GM18520 (cell line): ENCODE measurements around the gene CBFA2T3.

Source experiments
- ATAC-seq: cut with Tn5 transposase; IDR thresholded peaks from one replicate; pipeline ENCODE4 v1.9.1; 2021; ENCODE audit not compliant: unreplicated experiment

CBFA2T3 gene

DNA sequence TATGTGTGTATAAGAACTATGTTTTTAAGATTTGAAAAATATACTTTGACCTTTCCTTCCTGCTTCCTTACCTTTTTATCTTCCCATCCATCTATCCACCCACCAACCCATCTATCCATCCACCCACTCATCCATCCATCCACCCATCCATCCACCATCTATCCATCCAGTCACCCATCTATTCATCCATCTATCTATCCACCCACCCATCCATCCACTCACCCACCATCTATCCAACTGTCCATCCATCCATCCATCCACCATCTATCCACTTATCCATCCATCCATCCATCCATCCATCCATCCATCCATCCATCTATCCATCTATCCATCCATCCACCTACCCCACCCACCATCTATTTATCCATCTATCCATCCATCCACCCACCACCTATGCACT is 12.4 kb downstream of the CBFA2T3 start:
- ATAC-seq, result no peak

DNA sequence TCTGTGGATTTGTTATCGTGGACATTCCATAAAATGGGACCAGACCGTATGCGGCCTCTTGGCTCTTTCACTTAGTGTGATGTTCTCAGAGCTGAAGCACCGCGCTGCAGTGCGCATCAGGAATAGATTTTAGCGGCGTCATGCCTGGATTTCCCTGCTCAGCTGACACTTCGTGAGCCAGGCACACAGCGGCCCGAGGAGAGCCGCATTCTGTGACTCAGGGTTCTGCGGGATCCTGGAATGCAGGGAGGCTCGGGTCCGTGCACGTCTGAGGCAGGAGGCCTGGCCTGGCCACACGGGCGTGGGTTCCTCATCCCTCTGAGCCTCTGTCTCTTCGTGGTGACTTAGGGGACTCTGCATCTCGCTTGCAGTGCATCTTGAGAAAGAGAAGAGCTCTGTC is 13.4 kb downstream of the CBFA2T3 start:
- ATAC-seq, result no peak

DNA sequence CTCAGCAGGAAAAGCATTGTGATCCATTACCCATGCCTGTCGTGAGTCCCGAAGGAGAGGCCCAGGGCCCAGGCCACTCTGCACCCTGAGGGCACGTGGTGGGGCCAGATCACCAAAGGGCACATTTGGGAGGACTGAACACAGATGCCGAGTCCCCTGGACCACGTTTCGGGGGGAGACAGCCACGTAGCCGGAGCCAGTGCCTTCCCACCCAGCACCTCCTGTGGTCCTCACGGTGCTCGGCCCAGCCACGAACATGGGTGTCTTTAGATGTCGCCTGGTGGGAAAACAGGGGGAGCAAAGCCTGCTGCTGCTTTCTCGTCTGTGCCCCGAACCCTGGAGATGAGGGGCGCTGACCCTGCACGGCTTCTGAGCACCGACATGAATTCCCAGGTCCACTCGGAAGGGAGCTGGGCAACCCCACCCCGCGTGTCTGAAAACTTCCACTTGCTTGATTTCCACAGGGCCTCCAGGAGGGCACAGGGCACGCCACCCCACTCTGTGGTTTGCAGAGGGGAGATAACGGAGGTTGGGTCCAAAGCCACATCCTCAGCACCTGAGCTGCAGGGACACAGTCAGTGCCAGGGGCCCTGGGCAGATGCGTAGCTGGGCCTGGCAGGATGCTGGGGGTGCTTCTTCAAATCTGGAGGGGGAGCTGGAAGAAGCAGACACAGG is 14.4 kb downstream of the CBFA2T3 start:
- ATAC-seq, result no peak

DNA sequence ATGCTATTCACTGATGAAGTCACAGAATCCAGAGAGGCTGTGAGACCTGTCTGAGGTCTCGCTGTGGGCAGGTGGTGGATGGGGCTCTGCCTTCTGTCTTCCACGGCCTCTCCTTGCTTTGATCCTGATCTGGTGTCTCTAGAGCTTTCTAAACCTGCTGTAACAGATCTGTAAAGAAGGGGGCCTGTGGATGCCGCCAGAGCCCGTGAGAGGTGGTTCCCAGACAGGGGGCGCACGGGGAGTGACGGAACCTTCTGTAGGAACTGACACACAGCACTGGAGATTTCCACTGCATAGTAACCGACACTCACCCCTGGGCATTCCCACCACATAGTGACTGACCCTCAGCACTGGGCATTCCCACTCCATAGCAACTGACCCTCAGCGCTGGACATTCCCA is 16.0 kb downstream of the CBFA2T3 start:
- ATAC-seq, result no peak

DNA sequence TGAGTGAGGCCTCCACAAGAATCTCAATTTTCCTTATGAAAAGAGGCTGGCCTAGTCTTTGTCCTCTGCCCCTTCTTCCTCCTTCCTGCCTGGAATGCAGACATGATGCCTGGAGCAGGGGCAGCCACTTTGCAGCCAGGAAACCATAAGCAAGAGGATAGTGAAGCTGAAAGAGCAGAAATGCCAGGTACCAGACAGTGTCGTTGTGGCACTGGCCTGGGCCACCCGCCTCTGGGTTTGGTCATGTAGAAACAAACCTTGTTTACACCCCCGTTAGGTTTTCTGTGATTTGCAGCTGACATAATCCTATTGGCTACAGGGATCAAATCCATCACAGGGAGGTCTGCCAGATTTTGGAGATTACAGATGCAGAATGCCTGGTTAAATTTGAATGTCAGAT is 16.5 kb downstream of the CBFA2T3 start:
- no peak for ATAC-seq

DNA sequence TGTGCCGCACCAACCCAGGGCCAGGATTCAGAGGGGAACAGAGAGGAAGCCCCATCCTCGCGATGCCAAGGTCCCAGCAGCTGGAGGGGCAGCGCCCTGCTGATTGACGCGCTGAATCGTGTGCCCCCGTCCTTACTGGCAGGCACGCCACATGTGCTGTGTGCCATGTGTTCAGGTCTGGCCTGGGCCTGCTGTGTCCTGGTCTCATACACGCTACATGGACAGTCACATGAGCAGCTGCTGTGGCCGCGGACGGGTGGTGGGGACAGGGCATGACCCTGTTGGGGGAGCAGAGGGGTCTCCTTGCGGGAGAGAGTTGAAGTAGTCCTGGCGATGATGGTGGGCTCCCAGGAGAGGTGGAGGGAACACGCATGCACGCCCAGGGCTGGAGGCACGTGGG is 18.0 kb downstream of the CBFA2T3 start:
- ATAC-seq, result no peak

DNA sequence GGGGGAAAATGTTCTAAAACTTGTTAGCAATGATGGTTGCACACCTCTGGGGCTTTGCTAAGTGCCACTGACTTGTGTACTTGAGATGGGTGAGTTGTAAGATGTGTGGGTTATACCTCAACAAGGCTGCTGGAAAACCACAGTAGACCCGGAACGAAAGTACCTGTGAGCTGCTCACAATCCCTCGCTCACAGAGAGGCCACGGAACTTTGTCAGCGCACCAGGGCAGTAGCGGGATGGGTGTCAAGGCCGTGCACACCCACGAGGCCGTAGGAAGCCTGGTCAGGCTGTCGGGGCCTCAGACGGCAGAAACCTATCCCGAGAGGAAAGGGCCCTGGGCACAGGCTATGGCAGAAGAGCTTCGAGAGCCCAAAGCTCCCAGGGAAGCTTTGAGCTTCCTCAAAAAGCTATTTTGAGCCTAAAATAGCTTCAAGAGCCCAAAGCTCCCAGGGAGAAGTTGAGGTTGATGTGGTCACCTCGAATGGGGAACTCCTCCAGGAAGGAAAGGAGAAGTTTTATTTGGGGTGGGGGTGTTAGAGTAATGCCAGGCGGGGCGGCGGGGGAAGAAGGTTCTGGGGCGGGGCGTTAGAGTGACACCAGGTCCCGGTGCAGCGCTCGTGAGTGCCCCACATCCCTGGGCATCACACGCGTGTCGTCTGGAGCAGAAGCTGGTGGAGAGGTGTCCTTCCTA is 19.0 kb downstream of the CBFA2T3 start:
- no peak for ATAC-seq

DNA sequence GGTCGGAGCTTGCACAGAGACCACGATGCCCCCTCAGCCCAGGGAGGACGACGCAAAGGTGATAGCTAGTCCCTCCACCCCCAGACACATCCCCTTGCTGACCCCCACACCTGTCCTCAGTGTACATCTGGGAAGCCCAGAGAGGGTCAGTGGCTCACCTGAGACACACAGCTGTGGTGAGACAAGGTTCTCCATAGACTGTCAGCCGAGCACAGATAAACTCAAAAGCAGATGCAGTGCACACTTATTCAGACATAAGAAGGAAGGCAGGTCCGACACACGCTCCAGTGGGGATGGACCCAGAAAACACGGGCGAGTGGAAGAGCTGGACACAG is 19.6 kb downstream of the CBFA2T3 start:
- no peak for ATAC-seq

DNA sequence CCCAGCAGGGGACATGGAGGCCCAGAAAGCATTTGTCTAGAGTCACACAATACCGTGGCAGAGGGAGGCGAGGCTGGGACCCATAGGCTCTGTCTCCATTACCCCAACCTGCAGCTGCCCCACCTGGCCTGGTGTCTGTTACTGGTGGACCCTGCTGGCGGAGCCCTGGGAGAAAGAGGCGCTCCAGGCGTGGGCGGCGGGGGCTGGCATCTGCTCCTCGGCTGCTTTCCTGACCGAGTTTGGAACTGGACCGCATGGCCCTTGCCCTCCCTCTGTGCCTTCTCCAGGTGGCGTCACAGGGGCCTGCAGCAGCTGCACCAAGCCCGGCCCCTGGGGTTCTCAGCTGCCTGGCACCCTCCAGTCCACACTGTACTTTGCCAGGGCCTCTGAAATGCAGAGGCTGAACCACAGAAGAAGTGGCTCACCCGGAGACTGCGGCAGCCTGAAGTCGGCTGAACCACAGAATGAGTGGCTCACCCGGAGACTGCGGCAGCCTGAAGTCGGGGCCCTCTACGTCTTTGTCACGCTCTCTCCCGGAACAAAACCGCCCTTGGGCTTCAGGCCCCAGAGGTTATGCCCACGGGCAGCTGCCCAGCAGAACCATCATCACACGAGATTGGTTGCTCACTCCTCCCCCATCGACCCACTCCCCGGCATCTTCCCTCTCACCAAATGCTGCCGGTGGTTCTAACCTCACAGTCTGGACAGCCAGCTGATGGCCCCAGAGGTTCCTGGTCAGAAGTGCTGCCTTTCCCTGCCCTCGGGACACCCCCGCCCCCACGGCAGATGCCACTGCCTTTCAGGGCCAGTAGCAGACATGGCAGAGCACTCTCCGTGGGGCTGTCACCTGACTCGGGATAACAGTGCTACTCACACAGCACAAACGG is 20.2 kb downstream of the CBFA2T3 start:
- no peak for ATAC-seq

DNA sequence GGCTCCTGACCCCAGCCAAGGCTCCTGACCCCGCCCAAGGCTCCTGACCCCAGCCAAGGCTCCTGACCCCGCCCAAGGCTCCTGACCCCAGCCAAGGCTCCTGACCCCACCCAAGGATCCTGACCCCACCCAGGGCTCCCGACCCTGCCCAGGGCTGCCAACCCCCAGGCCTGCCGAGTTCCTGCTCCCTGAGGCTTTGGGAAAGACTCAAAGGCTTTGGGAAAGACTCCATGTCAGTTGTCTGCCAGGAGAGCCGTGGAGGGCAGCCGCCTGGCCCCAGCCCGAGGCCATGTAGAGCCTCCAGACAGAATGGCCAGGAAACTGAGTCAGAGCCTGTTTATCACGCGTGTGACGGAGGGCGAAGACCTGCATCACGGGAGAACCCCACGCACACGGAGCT is 21.1 kb downstream of the CBFA2T3 start:
- no peak for ATAC-seq

DNA sequence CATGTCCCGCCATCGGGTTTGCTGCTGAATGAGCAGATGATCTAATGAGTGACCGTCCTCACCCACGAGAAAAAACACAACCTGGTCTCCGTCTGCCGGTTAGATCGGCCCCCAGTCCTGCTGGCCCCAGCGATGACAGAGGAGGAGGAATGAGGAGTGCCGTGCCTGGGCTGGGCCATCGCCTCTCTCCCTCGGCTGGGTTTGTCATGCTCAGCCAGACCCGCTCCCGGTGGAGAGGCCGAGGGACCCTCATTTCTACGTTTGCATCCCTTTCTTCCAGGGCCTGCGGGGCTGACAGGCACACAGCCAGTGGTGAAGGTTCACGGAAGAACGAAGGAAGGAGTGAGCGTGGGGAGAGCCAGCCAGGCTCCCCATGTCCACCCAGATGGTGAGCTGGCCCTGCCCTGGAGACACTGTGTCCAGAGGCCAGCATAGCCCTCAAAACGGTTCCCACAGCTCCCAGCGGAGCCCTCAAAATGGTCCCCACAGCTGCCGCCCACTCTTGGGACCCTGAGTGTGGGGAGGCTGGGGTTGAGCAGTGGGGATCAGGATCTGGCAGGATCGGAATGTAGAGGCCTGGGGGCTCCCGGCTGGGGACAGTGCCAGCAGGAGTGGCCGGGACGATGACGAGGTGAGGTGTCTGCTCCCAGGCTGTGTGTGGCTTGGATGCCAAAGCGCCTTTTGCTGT is 23.9 kb downstream of the CBFA2T3 start:
- ATAC-seq, result no peak

DNA sequence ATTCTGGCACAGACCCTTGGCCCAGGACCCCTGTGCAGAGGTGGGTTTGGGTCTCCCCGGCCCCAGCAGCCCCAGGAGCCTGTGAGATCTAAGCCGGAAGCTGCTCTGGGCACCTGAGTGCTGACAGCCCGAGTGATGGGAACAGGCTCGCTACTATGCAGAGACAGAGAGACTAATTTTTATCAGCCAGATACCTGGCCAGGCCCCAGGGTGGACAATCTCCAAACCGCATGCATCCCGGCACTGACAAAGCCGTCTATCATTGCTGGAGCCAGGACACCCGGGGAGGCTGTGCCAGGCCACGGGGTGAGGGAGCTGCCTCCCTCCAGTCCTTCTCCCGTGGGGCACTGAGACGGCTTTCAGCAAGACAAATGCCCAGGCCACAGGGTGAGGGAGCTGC is 25.0 kb downstream of the CBFA2T3 start:
- no peak for ATAC-seq

DNA sequence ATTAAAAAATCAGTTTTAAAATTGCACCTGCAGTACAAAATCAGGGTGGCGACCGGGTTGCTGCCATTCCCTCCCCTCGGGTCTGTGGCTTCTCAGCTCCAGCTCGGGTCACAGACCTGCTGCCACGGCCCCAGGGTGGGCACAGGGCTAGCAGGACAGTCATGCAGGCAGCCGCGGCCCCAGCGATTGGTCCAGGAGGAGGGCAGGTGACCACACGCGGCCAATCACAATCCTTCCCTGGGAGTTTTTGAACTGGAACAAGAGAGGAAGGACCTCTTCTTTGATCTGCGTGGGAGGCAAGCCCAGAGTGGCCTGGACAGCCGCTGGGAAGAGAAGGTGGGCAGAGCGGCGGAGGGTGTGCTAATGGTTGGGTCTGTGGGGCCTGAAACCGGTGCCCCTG is 25.5 kb downstream of the CBFA2T3 start:
- ATAC-seq, result no peak

DNA sequence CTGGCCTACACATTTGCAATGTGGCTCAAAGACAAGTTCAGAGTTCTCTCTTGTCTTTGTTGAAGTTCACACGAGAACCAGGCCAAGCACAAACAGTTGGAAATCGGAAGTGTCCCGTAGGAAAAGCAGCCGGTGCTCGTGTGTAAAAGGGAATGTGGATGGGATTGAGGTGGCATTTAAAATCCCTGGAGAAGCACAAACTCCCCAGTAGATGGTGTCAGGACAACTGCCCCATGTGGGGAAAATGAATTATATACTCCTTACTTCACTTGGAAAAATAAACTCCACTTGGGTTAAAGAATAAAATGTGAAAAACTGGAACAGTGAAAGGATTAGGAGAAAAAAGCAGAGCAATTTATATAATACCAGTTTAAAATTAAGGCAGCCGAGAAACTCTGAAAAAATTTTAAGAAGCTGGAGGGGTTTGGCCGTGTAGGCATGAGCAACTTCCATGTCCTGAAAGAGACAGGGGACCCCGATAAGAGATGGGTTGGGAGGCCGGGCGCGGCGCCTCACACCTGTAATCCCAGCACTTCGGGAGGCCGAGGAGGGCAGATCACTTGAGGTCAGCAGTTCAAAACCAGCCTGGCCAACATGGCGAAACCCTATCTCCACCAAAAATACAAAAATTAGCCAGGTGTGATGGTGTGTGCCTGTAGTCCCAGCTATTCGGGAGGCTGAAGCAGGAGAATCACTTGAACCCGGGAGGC is 28.1 kb downstream of the CBFA2T3 start:
- ATAC-seq, result no peak

DNA sequence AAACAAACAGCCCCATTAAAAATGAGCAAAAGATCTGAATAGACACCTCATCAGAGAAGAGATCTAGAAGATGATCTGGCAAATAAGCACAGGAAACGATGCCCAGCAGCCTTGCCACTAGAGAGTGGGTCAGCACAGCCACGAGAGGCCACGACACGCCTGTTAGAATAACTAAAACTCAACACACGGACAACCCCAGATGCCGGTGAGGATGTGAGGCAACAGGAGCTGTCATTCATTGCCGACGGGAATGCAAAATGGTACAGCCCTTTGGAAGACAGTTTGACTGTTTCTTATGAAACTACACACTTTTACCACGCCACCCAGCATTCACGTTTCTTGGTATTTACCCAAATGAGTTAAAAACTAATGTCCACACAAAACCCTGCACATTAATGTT is 31.5 kb downstream of the CBFA2T3 start:
- no peak for ATAC-seq

DNA sequence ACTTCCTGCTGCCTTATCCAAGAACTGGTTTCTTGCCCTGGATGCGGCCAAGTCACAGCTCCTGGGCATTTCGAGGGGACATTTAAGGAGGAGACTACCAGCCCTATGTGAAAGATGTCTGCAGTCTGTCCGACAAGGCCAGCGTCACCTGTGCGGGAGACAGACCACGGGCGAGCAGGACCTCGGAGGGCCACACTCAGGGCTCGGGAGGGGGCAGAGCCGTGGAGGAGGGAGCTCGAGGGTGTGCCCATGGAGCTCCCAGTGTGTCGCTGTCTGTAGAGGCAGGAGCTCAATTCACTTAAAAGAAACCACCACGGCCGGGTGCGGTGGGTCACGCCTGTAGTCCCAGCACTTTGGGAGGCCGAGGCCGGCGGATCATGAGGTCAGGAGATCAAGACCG is 33.3 kb downstream of the CBFA2T3 start:
- no peak for ATAC-seq

DNA sequence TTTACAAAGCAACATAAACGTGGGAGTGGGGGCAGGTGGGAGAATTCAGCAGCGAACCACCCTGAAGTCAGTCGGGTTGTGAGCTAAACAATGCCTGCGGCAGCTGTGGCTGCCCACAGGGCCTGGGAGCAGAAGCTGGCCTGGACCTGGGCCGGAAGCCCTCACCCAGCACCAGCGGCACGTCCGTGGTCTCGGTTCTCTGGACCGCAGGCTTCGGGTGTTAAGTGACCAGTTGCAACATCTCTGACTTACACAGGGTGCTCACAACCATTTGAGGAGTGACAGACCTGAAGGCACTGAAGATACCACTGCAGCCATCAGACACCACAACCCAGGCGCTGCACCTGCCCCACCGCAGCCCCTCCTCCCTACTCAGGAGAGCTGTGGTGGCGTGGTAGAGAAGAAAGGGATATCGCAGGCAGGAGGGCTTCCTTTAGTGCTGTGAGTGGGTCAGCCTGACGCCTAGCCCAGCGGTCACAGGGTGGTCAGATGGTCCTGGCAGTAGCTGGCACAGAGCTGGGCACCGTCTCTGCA is 33.8 kb downstream of the CBFA2T3 start:
- ATAC-seq, result no peak

DNA sequence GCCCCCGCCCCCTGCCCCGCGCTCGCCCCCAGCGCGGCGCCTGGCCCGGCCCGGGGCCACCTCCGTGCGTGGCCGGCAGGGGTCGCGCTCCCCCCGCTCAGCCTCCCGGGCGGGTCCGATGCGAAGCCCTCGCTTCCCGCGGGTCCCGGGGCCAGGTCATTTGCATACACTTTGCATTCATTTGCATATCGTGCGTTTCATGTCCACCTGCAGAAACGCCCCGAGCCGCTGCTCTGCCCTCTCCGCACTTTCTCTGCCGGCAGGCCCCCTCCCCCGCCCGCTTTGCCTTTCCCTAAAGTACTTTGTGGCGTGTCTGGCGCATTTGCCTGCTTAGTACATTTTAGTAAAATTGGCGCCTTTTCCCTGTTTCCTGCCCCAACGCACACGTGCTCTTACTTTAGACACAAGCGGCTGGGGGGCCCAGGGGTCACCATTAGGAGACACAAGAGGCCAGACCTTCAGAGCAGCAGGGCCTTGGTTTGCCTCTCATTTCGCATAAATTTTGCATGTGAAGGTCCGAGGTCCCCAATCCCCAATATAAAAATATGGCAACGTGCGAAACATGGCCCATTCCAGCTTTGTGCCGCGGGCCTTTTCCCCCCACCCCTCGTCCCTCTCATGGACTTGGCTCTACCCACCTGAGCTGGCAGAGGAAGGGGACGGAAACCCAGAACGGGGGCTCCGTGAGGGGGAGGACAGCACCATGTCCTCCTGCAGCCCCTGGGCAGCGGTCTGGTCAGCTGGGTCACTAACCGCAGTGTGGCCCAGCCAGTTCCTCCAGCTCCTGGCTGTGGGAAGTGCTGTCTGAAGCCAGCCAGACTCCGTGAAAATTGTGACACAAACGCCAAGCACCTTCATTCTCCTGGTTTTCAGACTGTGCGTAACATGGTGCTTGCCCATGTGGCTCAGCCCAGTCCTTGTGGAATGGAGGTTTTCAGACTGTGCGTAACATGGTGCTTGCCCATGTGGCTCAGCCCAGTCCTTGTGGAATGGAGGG is 34.8 kb downstream of the CBFA2T3 start:
- ATAC-seq, result no peak
